K562 (cell line): Measurements from ENCODE around the gene EPDR1. TPM values are rescaled to one million over a fixed set of nuclear protein-coding genes. Genes with fewer than 3 reads are reported as not detected.

Experiments
- CBX2 ChIP-seq: fragments of 200-600 bp; sonication (generic); IDR thresholded peaks from one replicate; pipeline ENCODE4 v1.6.1; 2012; ENCODE audit warnings: mild to moderate bottlenecking, low read length, inconsistent platforms; ENCODE audit not compliant: insufficient read depth, poor library complexity, severe bottlenecking
- CCNT2 ChIP-seq: IDR thresholded peaks from 2 replicates; pipeline ENCODE4 v1.6.1; 2011; ENCODE audit warnings: borderline replicate concordance, low read depth, mild to moderate bottlenecking, moderate library complexity, mixed read lengths, low read length; ENCODE audit not compliant: insufficient read length; ENCODE audit errors: extremely low read depth
- HINFP ChIP-seq: fragments of 450-650 bp; conservative IDR thresholded peaks from 2 replicates; pipeline ENCODE4 v1.6.1; 2016; ENCODE audit warnings: missing genetic modification characterization, low read depth, mild to moderate bottlenecking, control low read depth, missing compliant biosample characterization
- IFI16 ChIP-seq: fragments of 250-450 bp; sonication (Bioruptor Pico); IDR thresholded peaks from 2 replicates; pipeline ENCODE4 v2.1.2; 2022; ENCODE audit warnings: mild to moderate bottlenecking, inconsistent platforms
- SMARCA5 ChIP-seq: fragments of 450-650 bp; IDR thresholded peaks from 2 replicates; pipeline ENCODE4 v1.6.1; 2016
- ZMIZ1 ChIP-seq, 2 experiments: fragments of 150-350 bp in 1 of 2; IDR thresholded peaks; 2 replicates each; pipeline ENCODE4 v1.6.1; 2012 to 2016; ENCODE audit warnings: low read depth in 2 of 2, low read length in 2 of 2, mild to moderate bottlenecking in 1 of 2, moderate library complexity in 1 of 2
- polyA plus RNA-seq, 8 experiments: library from polyadenylated mRNA; depleted of rRNA in 4 of 8; stranded (reverse) in 5 of 8; unstranded in 3 of 8; fragments of >200 nt; fragmentation: Nextera tagmentation in 2 of 8; fragmentation: Illumina TruSeq in 1 of 8; extraction: Ambion mirVana in 2 of 8; extraction: Trizol in 1 of 8; gene quantifications; 2 replicates each; pipeline versions ENCODE4 v1.2.1 to v1.2.3, GENCODE V29; 2011 to 2014; ENCODE audit warnings: inconsistent platforms in 1 of 8, missing spikeins in 1 of 8
- total RNA-seq, 7 experiments: library from RNA; depleted of rRNA in 6 of 7; stranded (reverse); fragments of >200 nt in 6 of 7; fragmentation: Illumina TruSeq in 2 of 7; extraction: Trizol in 2 of 7; gene quantifications; 2 replicates each; pipeline versions ENCODE4 v1.2.1 to v1.2.3, GENCODE V29; 2011 to 2021; ENCODE audit warnings: low replicate concordance in 1 of 7

Gene EPDR1
- total and polyA plus RNA-seq, 9 of the 15 experiments (the other 6 are each of a cell fraction or from before 2014, with no cell fraction given): 0.01 to 0.11 TPM; not detected in 7

GRCh38 chr7:37943905-37944736, 23.7 kb downstream of the EPDR1 start (continued):
- no peak for TF ChIP-seq ZMIZ1 (IDR thresholded peaks at IDR 0.05; ENCODE audit: low read depth in 2 of 2, low read length in 2 of 2)
- no peak for TF ChIP-seq CBX2
- TF ChIP-seq SMARCA5: no peak
- no peak for TF ChIP-seq HINFP (tag)
- TF ChIP-seq CCNT2: no peak
- TF ChIP-seq IFI16: no peak
